Measurements from ENCODE around the gene IGLON5.

IGLON5 gene

DNA sequence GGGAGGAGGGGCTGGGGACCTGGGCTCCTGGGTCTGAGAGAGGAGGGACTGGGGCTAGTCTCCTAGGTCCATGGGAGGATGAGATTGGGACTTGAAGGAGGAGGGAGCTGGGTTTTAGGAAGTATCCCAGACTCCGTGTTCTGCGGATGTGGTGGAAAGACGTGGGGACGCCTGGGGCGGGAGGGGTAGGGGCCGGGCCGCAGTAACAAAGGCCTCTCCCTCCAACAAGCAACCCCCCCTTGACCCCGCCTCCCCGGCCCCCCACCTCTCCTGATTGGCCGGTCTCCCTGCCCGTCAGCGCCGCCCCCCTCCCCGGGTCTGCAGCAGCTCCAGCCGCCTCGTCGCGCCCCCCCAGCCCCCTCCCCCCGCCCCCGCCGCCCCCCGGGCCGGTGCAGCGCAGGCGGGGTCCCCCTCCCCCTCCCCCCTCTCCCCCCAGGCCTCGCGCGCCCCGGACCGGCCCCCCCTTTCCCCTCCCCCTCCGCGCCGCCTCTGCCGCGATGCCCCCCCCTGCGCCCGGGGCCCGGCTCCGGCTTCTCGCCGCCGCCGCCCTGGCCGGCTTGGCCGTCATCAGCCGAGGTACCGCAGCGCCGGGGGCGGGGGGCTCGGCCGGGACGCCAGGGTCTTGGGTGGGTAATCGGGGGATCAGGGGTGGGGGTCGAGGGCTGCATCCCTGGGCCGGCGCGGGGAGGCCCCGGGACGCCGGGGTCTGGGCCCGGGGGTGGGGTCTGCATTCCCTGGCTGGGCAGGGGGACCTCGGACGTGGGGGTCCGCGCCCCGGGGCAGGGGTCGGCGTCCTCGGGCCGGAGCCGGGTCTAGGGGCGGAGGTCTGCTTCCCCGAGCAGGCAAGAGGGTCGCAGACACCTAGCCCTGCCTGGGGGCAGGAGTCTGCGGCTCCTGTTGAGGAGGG is at the start of gene IGLON5:
TSS of gene IGLON5 (plus strand) at position 294 of the 907 bp plus-strand sequence. CDS start at position 498, 204 bp downstream.
- DNase-seq = no peak

DNA sequence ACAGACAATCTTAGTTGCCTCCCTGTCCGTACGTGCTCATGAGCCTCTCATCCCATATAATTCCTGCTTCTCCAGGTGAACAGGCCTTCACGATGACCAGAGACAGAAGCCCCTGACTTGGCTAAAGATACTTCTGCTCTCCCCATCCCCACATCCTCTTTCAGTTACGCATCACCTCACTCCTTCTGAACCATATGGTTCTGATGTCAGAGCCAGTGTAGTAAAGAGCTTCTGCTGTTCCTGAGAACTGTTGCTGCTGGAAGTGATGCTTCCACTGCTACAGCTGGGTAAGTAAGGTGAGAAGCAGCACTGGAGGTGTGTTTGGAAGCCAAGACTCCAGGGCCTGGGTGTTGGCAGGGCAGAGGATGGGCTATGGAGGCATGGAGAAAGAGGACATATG is 47.6 kb upstream of the IGLON5 start:
- no peak for DNase-seq

DNA sequence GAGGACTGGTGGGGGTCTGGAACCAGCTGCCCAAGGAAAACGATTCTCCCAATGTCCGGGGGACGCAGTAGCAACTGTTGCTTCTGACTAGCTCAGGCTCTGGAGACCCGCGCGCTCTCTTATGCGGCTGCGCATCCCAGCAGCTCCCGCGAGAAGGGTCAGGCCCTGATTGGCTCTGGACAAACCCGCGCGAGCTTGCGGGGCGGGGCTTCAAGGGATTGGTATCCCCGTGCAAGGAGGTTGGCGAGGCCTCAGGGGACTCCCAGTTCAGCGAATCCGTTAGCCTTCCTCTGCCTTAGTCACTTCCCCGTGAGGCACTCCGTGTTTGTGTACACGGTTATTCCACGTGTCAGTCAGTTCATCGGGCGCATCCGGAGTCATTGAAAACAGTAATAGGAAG is 40.4 kb upstream of the IGLON5 start:
- no peak for DNase-seq

DNA sequence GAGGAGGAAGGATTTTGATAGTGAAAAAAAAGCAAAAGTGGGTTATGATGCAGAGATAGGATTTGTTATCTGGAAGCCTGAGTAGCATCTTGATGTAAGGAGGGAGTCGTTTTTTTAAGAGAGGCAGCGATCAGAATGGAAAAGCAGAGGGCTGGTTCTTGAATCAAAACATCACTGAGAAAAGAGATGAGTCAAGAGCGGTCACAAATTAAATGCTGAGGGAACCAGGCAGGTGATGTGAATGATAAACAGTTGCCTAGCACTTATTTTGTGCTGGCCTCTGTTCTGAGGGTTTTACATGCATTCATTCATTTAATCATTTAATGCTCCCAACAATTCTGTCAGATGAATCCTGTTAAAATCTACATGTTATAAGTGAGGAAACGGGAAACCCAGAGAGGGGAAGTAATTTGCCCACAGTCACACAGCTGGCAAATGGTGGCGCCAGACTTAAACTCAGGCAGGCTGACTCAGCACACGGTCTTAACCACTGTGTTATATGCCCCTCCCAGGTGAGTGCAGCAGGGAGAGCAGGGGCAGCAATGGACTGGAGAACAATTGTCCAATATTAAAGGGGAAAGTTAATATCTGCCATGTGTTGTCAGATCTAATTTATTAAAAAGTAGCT is 39.1 kb upstream of the IGLON5 start:
- peak; percentile 60 for DNase-seq

DNA sequence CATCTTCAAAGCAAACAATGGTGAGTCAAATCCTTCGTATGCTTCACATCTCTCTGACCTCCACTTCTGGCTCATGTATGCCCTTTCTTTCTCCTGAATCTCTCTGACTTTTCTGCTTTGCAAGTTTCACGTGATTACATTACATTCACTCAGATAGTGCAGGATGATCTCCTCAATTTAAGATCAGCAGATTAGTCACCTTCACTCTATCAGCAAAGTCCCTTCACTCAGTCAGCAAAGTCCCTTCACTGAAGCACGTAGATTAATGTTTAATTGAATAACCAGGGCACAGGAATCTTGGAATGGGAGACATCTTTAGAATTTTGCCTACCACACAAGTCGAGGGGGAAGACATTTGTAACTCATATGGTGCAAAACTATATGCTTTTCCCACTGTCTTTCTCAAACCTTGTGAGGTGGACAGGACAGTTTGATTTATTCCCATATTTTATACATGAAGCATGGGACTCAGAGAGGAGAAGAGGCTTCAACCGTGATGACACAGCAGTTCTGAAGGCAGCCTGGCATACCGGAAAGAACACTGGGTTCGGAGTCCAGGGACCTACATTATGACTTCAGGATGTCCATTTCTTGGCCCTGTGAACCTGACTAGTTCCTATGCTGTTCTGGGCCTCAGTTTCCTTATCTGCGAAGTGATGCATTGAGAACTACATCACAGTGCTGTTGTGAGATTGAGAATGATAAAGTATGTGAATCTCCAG is 37.2 kb upstream of the IGLON5 start:
- peak; percentile 28 for DNase-seq

DNA sequence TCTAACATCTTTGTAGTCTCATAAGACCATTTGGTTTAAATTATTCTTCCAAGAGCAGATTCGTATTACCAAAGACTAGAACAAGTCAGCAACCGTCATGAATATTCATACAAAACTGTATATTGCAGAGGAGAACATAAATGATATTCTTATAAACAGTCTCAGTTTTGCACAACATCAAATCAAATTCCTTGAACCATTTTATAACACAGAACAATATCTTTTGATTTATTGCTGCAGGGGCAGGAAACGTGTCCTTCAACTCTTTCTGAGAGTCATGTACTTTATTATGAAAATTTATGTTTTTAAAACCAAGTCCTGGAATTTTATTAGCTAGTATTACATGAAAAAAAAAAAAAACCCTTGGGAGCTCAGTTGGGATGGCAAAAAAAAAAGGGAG is 34.3 kb upstream of the IGLON5 start:
- DNase-seq = no peak

DNA sequence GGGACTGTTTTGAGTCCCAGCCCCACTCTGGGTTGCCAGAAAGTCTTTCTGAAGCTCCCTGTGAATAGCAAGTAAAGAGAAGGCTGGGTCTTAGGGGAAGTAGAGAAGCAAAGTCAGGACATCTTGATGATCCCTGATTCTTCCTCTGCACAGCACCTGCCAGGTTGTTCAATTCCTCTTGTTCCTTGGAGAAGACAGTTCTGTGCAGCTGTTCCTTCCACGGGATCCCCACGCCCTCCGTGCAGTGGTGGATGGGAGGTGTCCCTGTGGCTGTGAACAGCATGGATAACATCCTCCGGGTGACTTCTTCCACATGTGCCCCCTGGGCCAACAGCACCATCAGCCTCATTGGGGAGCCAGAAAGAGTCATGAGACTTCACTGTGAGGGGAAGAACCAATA is 29.1 kb upstream of the IGLON5 start:
- DNase-seq = no peak

DNA sequence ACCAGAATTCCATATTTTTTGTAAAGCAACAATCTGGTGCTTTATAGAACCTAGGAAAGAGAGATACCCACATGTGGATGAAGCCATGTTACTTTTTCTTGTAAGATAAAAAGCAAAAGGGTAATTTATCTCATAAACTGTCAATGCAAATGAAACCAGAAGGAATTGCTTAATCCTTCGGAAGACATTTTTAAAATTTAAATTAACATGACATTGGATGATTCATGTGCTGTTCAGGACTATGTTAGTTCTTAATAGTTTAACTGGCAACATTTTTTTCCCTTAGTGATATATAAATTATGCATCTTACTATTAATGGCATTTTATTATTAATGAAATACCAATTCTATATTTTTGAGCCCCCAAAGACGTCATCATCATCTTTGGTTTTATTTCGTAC is 25.8 kb upstream of the IGLON5 start:
- no peak for DNase-seq

DNA sequence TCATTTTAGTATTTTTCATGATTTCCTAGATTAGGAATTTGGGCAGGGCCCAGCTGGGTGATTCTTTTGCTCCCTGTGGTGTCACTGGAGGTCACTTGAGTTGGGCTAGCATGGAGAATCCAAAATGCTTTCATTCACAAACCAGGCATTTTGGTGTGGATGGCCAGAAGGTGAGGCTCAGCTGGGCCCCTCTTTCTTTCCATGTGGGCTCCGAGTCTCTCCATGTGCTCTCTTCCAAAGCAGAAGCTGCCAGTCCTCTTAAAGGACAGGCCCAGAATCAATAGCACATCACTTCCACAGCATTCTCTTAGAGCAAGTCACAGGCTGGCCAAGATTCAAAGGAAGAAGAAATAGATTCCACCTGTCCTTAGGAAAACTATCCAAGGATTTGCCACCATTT is 21.8 kb upstream of the IGLON5 start:
- no peak for DNase-seq

DNA sequence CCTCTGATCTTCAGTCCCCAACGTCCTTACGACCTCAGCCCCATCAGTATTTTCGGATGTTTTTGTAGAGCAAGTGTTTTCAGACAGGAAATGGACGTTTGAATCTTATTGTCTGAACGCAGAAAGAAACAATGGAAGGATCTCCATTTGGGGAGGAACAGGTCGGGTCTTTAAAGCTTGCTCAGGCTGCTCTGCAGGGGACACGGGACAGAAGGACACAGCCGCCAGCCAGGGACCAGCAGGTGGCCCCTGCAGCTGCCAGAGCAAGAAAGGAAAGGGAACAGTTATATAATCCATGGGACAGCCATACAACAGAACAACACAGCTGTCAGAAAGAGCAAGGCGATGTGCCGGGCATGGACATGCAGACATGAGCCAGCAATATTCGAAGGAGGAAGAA is 18.5 kb upstream of the IGLON5 start:
- DNase-seq = no peak

DNA sequence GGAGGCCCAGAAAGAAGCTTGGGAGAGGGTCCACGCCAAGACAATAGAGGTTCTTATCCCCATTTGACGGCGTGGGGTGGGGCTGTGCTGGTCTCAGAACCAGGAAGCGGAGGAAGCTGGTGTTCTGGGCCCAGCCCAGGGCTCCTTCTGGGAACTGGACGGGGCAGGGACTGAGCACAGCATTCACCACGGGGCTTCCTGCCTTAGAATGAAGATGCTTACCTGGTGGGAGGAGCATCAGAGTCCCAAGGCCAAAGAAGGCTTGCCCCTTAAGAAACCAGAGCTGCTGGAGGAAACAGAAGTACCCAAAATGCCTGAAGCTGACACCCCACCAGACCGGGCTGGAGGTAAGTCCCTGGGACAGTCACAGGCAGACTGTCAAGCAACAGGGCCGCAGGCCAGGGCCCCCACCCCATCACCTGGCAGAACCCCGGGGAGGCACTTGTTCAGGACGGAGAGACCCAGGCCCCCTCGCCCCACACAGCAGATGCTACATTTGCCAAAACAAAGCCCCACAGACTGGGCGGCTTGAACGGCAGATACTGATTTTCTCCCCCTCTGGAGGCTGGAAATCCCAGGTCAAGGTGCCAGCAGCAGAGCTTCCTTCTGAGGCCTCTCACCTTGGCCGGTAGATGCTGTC is 17.8 kb upstream of the IGLON5 start:
- no peak for DNase-seq

DNA sequence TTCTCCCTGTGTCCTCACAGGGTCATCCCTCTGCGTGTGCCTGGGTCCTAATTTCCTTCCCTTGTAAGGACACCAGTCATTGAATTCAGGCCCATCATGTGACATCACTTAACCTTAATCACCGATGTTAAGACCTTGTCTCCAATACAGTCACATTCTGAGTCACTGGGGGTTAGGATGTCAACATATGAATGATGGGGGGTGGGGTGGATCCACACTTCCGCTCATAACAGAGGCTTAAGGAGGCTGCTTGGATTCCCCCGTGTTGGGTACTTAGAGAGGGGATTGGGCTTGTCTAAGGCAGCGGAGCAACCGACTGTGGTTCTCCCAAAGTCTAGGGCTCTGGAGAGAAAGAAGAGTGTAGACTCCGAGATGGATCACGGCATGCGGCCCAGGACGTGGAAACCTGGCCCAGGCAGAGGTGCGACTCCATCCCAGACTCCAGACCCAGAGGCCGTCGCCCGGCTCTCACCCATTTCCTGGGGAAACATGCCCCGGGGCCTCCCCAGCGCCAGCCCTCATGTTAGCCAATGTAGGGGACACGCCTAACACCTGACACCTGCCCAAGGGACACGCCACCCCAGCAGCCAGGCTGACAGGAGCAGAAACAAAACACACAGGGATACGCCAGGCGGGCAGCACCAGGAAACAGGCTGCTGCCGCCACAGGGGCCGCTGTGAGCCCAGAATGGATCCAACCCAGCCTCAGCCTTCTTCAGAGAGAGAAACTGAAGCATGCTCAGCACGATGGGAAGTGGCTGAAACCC is 17.1 kb upstream of the IGLON5 start:
- DNase-seq = no peak

DNA sequence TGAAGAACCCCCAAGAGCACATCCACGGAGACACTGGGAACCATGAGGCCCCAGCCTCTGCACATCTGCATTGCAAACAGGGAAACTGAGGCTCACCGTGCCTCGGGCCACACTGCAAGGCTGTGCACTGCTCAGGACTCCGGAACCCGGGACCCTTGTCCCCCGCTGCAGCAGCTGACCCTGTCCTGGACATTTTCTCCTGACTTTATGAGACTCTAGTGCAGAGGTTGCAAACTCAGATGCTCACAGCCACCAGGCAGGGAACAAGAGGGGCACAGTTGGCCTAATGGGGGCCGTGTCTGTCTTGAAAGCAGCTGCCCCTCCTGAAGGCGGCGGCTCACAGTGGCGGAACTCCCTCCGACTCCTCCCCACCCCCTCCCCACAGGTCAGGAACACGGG is 16.5 kb upstream of the IGLON5 start:
- no peak for DNase-seq

DNA sequence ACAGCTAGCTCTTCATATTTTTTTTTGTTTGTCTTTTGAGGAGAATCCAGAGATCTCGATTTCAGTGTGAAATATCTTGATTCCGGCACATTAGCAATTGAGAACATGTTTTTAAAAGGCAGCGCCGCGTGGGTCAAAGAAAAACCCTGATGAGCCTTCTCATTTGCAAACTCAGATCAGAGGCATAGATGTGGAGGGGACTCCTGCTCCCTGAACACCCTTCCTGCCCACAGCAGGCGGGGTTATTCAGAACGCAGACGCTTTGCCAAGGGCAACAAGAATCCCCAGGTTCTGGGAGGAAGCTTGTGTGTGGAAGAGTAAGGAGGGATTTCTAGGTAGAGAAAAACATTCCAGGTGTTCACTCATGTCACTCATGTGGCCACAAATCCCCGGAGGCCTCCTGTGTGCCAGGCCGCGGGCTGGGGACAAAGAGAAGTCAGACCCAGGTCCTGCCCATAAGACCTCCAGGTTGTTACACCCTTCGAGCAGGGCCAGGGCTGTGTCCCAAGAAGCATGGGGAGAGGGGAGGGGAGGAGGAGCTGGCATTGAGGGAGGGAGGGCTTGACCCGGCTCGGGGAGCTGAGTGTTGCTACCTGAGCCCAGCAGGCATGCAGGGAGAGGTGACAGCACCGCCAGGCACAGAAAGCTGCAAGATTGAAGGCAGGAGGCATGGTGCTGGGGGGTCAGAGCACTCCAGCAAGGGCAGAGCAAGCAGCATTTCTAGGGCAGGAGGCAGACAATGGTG is 15.9 kb upstream of the IGLON5 start:
- no peak for DNase-seq

DNA sequence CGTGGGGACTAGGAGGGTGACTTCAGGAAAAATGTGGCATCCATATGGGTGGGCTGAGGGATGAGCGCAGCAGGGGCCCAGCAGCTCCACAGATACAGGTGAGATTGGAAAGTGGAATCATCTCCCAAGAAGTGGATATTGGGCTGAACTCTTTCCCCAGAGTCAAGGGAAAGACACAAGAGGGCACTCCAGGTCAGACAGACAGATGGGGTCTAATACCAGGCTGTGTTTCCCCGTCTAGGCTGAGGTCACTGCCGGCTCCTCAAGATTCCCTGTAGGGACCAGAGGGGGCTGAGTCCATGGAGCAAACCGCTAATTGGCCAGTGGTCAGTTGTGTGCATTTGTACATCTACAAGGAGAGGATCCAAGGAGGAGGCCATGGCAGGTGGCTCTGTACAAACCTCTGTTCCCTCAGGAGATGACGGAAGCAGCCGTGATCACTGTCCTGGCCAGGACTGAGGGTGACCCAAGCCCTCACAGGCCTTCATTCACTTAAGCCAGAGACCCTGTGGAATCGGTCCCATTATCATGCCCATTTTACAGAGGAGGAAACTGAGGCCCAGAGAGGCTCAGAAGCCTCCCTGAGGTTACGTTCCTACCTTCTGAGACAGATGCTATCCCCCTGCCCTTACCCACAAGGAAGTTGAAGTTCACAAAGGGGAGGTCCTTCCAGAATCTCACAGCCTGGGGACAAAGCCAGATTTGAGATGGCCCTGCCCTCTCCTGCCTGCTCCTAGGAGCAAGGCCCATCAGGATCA is 14.9 kb upstream of the IGLON5 start:
- no peak for DNase-seq

DNA sequence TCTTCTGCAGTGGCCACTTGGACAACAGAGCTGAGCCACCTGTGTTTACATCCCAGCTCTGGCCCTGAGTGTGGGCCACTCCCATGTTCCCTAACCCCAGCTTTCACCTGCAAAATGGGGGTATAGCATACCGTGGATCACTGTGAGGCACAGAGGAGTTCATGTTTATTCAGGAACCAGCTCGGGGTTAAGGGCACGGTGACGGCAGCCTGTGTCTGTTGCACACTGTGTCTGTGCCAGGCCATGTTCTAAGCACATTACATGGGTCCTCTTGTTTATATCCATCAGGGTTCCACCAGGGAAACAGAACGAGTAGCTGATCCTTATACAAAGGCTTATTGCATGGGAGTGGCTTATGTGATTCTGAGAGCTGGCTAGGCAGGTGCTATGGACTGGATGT is 14.0 kb upstream of the IGLON5 start:
- no peak for DNase-seq

DNA sequence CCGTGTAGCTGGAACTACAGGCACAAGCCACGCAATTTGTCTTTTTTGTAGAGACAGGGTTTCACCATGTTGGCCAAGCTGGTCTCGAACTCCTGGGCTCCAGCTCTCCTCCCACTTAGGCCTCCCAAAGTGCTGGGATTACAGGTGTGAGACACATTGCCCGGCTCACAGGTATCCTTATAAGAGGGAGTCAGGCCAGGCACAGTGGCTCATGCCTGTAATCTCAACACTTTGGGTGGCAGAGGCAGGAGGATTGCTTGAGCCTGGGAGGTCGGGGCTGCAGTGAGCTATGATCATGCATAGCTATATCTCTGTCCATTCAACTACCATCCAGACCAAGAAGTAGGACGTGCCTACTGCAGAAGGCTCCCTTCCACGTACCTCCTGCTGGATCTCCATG is 10.2 kb upstream of the IGLON5 start:
- DNase-seq = no peak

DNA sequence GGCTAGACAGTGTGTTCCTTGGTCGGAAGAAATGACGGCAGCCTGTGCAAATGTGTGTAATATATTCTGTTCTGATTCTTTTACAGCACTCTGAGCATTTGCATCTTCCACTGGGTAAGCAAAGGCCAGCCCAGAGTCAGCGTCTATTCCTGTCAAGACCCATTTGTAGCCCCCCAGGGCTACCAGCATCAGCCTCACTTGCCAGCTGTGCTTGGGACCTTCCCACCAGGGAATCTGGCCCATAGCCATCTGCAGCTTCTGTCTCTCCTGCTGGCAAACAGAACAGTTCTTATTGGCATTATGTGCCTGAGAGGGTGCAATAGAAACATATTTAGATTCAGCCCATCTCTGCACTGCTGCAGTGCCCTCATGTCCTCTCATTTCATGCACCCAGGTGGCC is 6.0 kb upstream of the IGLON5 start:
- DNase-seq = no peak

DNA sequence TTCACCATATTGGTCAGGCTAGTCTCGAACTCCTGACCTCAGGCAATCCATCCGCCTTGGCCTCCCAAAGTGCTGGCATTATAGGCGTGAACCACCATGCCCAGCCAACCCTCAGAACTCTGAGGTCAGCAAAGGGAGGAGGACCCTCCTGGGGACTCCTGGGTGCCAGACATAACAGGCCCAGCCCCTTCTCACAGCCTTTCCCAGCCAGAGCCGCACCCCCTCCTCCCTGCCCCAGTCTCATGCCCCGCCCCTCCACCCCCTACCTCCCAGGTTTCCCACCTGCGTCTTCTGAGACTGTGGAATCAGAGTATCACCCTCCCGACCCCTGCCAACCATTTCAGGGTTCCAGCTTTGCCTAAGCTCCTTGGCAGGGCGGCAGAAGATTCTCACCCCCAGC is 5.2 kb downstream of the IGLON5 start:
- no peak for DNase-seq

DNA sequence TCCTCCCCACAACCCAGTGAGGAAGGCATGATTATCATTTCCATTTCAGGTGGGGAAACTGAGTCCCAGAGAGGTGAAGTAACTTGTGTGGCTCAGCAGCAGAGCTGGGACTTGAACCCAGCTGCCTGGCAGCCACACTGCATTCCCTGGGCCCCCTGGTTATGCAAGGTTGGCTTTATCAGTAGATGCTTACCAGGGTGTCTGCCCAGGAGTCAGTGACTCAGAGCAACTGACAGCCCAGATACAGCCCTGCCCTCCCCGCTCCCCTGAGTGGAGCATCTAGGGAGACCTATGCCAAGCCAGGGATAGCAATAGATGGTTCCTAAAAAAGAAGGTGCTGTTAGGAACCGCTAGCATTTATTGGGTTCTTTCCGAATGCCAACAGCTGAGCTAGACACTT is 5.9 kb downstream of the IGLON5 start:
- DNase-seq = no peak

DNA sequence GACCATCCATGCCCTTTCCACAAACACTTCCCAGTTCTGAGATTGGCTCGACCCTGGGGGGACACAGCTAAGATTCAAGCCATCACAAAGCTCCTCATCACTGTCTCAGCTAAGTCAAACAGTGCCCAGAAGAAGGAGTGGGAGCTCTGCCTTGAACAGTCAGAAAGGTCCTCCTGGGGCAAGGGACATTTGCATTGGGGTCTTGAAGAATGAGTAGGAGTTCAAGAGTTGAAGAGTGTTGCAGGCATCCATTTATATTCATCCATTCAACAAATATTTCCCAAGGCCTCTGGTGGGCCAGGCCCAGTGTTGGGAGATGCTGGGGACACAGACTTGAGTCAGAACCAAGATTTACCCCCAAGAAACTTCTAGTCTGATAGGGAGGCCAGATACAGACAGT is 6.5 kb downstream of the IGLON5 start:
- no peak for DNase-seq

All from activated CD4-positive, alpha-beta T cell treated with anti-CD3 and anti-CD28 coated beads, Interleukin-2, amount 50 U/mL, for 16 hours (primary cell).